H1 (cell line): ENCODE data around the gene CCDC60. TPM values are rescaled to one million over a fixed set of nuclear protein-coding genes. Genes with fewer than 3 reads are reported as not detected.

ENCODE experiments used
- CEBPB ChIP-seq: IDR thresholded peaks from 2 replicates; pipeline ENCODE4 v1.6.1; 2012; ENCODE audit warnings: low read depth, low read length
- polyA plus RNA-seq, 7 experiments: library from polyadenylated mRNA; depleted of rRNA in 3 of 7; stranded (reverse) in 5 of 7; unstranded in 2 of 7; fragments of >200 nt in 5 of 7; fragments of 200-250 nt in 2 of 7; gene quantifications; 1 replicate in 5 of 7; 2 replicates in 1 of 7; 4 replicates in 1 of 7; pipeline versions ENCODE4 v1.2.1 to v1.2.3, GENCODE V29; 2011 to 2013; ENCODE audit warnings: missing spikeins in 2 of 7, mixed read lengths in 2 of 7
- total RNA-seq: library from RNA; stranded (reverse); fragmentation: NEBNext Ultra II Directional; extraction: Animal tissue kit (Norgen Biotek cat#: 25700); gene quantifications from 2 replicates; pipeline ENCODE4 v1.2.1, GENCODE V29; 2021

Gene CCDC60
- total and polyA plus RNA-seq, 2 of the 8 experiments (the other 6 are each of a cell fraction or from before 2014, with no cell fraction given) = 0.05 TPM; not detected in 1

DNA sequence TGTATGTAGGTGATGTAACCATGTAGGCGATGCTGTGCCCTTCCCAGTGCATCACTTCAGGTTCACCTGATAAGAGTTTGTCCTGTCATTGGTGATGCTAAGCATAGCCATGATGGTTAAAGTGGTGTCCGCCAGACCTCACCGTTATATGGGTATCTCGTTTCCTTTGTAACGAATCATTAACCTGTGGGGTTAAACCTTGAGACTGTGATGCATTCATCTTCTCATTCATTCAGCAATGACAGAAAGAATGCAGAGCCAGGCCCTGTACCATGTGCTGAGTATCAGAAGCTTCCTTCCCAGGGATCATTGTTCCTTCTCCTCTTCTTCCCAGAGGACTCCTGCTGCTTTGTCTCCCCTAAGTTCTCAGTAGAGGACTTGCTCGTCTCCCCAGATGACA, 84.9 kb downstream of the CCDC60 start (continued):
- no peak for TF ChIP-seq CEBPB
